NCI-H1417 treated with DMSO at 0.1 percent for 48 hours (cell line): ENCODE measurements around the gene NEU4.
"Not testable (repeated sequence)": the region's sequence is repeated elsewhere in the genome, so short reads cannot be mapped to it uniquely, and the experiment has no call there.

Experiments
- DNase-seq: peaks from one replicate; lab custom pipeline; 2025; lab: John Stamatoyannopoulos, UW

The NEU4 gene

GRCh38 chr2:241775223-241776177 is 33.5 kb upstream of the NEU4 start:
- DNase-seq, result no peak

- DNase-seq, result no peak
Observed at GRCh38 chr2:241776336-241777169, 32.4 kb upstream of the NEU4 start, which contains the start of gene GAL3ST2. GAL3ST2 (plus strand) TSS chr2:241776822; CDS start chr2:241776956, 134 bp downstream.

DNA sequence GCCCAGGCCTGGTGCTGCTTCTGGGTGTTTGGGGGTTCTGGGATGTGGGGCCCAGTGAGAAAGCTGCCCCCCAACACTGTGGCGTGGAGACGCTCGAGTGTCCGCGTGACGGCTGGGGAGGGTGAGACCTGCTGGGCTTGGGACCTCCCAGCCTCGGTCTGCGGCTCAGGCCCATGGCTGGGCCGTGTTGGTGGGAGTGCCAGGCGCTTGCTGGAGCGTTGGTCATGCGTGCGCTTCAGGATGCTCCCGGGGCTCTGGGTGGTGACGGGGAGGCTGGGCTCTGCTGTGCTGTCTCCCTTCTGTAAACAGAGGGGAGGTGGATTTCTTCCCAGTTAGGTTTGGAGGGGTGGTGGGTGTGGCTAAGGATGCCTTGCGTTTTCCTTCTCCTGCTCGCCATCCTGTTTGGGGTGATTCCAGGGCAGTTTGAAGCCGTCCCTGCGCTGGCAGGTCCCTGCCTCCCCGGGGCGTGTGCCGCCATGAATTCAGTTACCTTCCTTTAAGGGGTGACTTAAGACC is 31.8 kb upstream of the NEU4 start:
- DNase-seq, result no peak

GRCh38 chr2:241777686-241778627 is 31.0 kb upstream of the NEU4 start:
- DNase-seq, result no peak

DNA sequence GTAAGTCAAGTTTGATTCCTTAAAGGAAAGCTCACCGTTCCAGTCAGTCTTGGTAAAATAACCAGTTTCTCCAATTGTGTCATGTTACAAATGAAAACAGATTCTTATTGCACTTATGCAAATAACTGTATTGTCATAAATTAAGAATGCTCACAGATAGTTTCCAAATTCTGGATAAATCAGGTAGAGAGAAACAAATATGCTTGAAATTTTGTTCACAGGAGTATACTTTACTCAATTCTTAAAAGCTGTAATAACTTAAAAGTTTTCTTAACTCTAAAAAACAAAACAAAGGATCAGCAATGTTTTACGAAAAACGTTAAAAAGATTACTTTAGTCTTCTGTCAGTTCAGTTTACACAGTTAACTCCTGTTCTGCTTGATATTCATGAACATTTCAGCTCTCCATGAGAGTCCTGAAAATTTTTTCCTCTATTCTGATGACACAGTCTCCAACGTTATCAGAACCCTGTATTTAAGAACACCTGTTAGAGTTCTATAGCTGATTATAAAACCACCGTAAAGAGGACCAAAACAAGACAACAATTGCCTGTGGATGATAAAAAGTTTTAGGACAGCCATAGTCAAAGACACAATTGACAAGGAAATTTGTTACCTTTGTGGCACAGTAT is 27.9 kb upstream of the NEU4 start:
- no peak for DNase-seq

DNA sequence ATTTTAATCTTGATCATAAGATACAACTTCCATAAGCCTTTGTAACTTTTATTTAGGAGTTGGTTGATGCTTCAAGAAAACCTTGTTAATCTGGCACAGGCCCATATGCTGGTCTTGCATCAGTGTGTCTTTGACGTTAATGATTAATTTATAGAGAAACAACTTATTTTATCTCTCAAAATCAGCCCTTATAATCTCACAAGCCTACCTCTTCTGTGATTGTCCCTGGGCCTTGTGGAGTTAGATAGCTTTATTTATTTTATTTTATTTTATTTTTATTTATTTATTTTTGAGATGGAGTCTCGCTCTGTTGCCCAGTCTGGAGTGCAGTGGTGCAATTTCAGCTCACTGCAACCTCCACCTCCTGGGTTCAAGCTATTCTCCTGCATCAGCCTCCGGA is 26.9 kb upstream of the NEU4 start:
- DNase-seq, result not testable (repeated sequence)

- no peak for DNase-seq
Observed at GRCh38 chr2:241788135-241788534, 20.9 kb upstream of the NEU4 start.

GRCh38 chr2:241788572-241788971 is 20.4 kb upstream of the NEU4 start:
- no peak for DNase-seq

GRCh38 chr2:241791385-241791784 is 17.6 kb upstream of the NEU4 start:
- not testable (repeated sequence) for DNase-seq

- no peak for DNase-seq
Observed at GRCh38 chr2:241793385-241793784, 15.6 kb upstream of the NEU4 start.

DNA sequence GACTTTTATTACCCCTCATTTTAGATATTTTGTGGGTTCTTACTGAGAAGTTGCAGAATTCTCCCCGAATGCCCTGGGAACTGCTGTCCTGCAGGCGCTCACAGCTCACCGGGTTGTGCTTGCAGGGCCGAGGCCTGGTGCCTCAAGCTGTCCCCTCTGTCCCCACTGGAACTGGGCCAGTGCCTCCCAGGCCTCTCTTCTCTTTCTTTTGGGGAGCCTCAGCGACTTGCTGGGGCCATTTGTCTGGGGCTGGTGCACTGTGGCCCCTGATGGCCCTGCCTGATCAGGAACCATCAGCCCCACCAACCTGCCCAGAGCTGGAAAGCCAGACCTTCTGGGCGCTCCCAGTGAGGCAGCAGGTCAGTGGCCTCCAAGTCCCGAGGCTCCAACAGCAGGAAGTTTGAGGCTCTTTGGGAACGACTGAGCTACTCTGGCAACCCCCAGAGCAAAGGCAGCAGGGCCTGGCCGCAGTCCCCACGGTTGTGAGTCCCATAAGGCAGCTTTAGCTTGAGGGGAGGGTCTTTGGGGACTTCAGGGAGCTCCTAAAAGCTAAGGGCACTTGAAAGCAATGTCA is 14.7 kb upstream of the NEU4 start:
- DNase-seq, result no peak

DNA sequence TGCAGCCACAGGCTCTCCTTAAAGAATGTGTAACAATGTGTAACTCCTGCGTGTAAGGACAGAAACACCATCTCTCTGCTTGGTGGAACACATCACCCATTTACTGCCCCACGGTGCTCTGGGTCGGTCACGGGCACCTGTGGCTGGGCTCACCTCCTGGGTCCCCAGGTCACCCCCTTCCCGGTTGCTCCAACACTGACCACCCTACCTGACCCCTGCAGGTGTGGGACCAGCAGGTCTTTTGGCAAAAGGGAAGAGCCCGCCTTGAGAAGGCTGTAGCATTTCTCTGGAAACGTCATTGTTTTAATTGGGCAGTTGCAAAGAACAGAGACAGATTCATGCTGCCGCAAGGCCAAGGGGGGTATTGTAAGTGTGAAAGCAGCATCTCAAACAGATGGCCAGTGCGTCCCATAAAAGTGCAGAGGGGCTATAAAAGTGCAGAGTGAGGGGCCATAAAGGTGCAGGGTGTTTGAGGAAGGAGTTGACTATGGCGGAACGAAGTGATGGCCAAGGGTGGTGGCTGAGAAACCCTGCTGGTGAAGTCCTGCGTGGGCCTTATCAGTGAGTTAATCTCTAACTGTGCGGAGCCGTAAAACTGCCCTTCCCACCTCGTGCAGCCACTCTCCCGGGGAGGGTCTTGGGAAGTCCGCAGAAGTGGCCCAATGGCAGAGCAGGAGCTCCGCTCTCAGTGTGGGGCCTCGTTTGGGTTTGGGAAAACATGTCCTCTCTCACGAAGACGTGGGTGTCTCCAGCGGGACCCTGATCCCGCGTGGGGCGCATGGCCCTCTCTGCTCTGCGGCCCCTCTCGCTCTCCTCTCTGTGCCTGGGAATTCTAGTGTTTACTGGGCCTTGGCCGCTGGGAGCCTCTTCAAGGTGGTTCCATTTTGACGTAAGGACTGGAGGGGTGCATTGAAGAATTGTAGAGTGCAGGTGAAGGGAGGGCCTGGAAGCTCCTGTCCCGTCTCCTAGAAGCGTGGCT is 13.7 kb upstream of the NEU4 start:
- no peak for DNase-seq

- no peak for DNase-seq
Observed at GRCh38 chr2:241796209-241796608, 12.8 kb upstream of the NEU4 start.

DNA sequence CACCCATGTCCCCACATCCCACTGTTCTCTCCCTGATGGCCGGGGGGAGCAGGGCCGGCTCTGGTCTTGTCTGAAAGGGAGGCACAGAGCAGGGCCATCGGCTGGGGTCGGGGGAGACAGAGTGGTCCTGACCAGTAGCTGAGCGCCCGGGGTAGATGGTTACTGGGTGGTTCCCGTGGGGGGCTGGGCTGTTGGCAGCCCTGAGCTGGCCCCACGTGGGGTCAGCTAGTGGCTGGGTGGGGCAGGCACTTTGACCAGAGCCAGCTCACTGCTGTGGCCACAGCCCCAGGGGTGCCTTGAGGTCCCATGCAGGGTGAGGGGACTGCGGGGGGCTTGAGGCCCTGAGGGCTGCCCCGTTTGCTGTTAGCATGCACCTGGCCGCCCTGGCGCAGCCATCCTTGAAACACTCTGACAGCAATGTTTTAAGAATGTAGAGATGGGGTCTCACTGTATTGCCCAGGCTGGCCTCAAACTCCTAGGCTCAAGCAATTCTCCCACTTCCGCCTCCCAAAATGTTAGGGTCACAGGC is 12.3 kb upstream of the NEU4 start:
- DNase-seq, result no peak

GRCh38 chr2:241797441-241798080 is 11.4 kb upstream of the NEU4 start:
- no peak for DNase-seq

DNA sequence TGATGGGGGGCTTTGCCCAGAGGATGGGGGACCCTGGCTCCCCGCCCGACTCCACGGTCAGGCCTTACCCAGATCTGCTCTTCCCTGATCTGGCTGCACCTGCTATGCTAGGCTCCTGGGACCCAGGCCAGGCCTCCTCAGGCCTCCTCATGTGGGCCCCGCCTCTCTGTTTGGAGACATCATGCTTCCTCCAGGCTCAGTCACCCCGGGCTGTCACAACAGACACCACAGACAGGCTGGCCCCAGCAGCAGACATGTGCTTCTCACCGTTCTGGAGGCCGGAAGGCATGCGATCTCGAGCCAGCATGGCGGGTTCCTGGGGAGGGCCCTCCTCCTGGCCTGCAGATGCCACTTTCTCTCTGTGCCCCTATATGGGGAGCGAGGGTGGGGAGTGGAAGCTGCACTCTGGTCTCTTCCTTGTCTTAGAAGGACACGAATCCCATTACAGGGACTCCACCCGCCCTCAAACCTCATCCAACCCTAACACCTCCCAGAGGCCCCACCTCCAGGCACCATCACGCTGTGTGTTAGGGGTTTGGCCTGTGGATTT is 10.8 kb upstream of the NEU4 start:
- DNase-seq, result no peak

GRCh38 chr2:241798631-241799521 is 10.1 kb upstream of the NEU4 start:
- DNase-seq, result no peak
